Measurements from ENCODE around the gene SLC5A8.

The SLC5A8 gene, protein sequence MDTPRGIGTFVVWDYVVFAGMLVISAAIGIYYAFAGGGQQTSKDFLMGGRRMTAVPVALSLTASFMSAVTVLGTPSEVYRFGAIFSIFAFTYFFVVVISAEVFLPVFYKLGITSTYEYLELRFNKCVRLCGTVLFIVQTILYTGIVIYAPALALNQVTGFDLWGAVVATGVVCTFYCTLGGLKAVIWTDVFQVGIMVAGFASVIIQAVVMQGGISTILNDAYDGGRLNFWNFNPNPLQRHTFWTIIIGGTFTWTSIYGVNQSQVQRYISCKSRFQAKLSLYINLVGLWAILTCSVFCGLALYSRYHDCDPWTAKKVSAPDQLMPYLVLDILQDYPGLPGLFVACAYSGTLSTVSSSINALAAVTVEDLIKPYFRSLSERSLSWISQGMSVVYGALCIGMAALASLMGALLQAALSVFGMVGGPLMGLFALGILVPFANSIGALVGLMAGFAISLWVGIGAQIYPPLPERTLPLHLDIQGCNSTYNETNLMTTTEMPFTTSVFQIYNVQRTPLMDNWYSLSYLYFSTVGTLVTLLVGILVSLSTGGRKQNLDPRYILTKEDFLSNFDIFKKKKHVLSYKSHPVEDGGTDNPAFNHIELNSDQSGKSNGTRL

DNA sequence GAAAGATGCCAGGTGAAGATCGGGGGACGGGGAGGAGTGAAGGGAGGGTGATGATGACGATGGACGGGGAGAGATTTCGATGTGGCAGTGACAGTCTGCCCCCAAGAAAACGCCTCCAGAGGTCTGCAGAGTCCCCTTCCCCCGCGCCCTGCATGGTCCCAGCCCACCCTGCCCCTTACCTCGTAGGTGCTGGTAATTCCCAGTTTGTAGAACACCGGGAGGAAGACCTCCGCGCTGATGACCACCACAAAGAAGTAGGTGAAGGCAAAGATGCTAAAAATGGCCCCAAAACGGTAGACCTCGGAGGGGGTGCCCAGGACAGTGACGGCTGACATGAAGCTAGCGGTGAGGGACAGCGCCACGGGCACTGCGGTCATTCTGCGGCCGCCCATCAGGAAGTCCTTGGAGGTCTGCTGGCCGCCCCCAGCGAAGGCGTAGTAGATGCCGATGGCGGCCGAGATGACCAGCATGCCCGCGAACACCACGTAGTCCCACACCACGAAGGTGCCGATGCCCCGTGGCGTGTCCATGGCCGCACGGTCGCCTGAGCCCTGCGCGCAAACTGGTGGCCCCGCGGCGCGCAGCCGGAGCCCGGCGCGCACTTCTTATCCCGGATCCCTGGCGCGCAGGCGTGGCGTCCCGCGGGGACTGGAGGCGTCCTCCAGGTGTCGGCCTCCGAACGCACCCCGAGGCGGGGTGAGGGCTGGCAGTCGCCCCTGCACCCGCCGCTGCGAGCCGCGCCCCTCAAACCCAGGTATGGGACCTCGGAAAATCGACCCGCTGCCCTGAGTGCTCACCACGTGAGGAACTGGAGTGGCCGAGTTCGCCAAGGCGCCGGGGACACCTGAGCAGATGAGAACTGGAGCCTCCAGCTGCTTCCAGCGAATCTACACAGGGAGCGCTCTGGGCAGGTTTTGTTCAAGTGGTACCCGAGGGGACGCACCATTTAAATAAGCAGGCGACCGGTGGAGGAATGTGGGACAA lies at the start of gene SLC5A8:
Gene SLC5A8 (minus strand): TSS at position 920 of the 984 bp plus-strand sequence. CDS start 390 bp downstream, at position 530.
- no peak for DNase-seq

- DNase-seq = no peak
Observed at GRCh38 chr12:101257357-101257756, 47.3 kb upstream of the SLC5A8 start.

GRCh38 chr12:101256266-101256665 lies 46.2 kb upstream of the SLC5A8 start:
- no peak for DNase-seq

GRCh38 chr12:101243616-101244015 lies 33.6 kb upstream of the SLC5A8 start:
- DNase-seq = no peak

GRCh38 chr12:101243074-101243473 lies 33.0 kb upstream of the SLC5A8 start:
- DNase-seq = no peak

DNA sequence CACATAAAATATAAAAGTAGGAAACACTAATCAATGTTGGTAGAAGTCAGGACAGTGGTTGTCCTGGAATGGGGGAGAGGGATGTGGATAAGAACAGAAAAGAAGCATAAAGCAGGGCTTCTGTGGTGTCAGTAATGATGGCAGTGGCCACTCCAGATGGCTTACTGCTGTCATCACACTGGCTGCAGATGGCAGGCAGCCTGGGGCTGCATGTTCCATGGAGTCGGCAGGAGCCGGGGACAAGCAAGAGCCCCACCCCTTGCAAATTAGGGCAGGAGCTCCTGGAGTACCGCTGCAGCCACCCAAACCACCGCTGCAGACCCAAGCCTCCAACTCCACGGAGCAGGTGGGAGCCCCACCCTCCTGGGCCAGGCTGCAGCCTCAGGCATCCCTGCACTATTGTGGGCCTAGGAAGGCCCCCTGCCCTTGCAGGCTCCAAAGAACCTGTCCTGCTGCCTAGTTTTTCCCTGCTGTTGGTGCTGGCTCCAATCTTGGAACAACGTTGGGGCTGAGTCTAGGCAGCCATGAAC lies 28.8 kb upstream of the SLC5A8 start:
- no peak for DNase-seq

DNA sequence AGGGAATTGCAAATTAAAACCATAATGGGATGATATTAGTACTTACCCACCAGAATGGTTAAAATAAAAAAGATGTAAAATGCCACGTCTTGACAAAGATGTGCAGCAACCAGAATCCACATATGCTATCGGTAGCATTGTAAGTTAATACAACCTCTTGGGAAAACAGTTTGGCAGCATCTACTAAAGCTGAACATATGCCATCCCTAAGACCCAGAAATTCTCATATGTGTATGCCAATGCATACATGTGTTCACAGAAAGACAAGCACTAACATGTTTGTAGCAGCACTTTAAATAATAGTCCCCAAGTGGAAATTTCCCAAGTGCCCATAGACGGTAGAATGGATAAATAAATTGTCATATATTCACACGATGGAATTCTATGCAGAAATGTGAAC lies 28.3 kb upstream of the SLC5A8 start:
- no peak for DNase-seq

GRCh38 chr12:101235686-101236085 lies 25.6 kb upstream of the SLC5A8 start:
- no peak for DNase-seq

GRCh38 chr12:101231636-101232035 lies 21.6 kb upstream of the SLC5A8 start:
- no peak for DNase-seq

DNA sequence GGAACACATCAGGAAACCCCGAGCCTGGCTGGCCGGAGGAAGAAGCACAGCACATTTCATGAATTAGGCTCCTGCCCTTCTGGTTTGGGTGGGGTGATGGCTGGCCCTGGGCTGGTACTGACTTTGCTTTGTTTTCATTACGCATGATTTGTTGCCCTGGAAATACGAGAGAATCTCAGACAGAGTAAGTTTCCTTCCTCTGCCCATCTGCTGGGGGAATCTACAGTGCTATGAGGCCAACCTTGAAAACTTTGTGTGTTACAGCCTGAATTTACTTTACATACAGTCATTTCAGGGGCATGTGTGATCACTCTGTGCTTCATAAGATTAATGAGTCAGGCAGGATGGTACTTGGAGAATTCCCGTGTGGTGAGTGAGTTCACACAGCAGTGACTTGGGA lies 20.5 kb upstream of the SLC5A8 start:
- no peak for DNase-seq

GRCh38 chr12:101229841-101230241 lies 19.8 kb upstream of the SLC5A8 start:
- no peak for DNase-seq

DNA sequence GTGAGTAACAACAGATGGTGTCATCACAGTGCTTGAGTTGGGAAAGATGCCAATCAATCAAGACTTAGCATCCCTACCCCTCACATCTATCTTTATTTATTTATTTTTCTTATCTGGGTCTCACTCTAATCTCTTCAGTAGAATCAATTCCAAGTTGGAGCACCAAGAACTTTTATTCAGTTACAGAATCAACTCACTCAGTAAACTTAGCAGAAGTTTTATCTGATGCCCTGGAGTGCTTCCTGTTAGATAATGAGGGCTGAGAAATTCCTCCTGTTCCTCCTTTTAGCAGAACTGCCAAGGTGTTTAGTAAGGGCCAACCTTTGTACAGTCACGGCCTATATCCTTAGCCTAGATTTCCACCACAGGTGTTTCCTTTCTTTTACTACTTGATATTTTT lies 11.3 kb upstream of the SLC5A8 start:
- DNase-seq = no peak

GRCh38 chr12:101216810-101217209 lies 6.8 kb upstream of the SLC5A8 start:
- no peak for DNase-seq

- DNase-seq = no peak
Observed at GRCh38 chr12:101207086-101207780, 2.8 kb downstream of the SLC5A8 start.

- DNase-seq = no peak
Observed at GRCh38 chr12:101204602-101205304, 5.3 kb downstream of the SLC5A8 start.

- no peak for DNase-seq
Observed at GRCh38 chr12:101200824-101201223, 9.2 kb downstream of the SLC5A8 start.

DNA sequence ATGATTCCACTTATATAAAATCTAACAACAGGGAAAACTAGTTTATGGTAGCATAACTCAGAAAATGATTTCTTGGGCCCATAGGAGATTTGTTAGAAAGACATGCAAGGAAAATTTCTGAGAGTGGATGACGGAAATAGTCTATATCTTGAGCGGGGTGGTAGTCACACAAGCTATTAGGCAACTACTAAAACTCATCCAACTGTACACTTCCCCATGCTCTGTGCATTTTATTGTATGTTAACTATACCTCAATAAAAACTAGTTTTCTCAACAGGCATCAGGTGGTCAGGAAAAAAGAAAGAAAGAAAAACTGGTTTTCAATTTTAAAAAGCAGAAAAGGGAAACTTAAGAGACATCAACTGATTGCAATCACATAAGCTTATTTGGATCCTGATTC lies 9.9 kb downstream of the SLC5A8 start:
- DNase-seq = no peak

DNA sequence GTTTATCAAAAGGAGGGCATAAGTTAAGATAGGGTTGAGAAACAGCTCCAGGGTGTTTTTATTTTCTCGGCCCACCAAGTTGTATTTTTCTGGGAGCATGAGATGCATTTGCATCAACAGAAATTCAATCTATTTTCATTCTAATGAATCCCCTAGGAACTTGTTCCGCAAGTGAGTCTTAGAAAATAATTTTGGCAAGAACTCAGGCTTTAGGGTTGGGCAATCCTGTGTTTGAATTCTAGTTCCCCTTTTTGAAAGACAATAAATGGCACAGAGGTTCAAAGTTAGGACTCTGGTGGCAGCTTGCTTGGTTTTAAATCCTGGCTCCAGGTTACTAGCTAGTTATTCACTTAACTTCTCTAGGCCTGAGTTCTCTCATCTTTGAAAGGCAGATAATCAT lies 23.7 kb downstream of the SLC5A8 start:
- no peak for DNase-seq

GRCh38 chr12:101181776-101182175 lies 28.3 kb downstream of the SLC5A8 start:
- no peak for DNase-seq

DNA sequence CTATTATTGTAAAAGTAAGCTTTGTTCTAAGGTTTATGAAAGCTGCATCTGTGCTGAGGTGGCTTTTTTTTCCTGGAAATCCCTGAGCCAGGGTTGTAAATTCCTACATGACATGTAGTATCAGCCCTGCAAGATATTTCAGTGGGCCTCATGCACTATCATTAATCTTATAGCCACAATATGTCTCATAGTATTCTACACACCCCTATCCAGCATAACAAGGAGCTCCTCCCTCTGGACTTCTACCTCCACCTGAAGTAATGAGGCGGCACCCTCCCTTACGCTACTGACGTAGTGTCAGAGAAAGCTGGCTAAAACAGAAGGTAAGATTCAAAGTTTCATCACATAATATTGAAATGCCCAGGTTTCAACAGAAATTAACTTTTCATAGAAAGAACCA lies 35.5 kb downstream of the SLC5A8 start:
- DNase-seq = no peak

DNA sequence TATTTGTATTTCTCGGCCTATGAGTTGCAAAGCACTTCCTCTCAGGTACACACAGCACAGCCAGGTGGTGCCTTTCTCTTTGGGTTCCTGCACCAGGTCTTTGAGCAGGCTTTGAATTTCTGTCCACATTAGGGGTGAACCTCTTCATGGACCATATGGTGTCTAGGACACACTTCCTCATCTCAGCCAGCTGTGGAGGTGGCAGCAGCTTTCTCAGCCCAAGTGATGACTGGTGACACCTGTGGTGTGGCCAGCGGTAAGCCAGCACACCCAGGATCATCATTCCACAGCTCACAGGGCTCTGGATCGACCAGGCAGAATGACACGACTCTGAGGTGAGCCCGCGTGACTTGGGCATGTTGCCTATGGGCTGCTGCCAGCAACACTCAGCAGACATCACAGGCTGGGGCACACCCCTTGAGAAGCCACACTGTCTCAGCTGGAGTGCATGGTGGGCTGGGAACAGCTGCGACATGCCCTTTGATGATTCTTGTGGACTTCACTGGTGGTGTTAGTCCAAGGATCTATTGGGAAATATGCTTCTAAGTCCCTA lies 36.8 kb downstream of the SLC5A8 start:
- no peak for DNase-seq

All from CD4-positive, alpha-beta T cell treated with Interleukin-10 for 1 hour (primary cell).